Measurements from ENCODE around the gene ZNF804A.

The ZNF804A gene

DNA sequence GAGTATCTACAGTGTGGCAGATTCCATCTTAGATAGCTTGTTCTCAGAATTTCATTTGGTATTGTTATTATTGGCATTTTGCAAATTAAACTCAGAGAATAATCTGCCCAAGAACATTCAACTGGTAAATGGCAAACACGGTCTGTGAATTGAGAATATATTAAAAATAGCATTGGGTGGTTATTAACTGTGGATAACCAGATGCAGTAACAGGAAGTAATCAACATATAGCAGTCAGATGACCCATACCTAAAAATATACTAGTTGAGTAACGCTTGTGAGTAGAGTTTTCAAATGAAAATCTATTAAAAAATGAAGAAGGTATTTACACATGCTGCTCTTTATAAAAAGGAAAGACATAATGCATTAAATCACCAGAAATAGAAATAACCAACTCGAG lies 129.5 kb downstream of the ZNF804A start (continued):
- TF ChIP-seq, protein P1, sequence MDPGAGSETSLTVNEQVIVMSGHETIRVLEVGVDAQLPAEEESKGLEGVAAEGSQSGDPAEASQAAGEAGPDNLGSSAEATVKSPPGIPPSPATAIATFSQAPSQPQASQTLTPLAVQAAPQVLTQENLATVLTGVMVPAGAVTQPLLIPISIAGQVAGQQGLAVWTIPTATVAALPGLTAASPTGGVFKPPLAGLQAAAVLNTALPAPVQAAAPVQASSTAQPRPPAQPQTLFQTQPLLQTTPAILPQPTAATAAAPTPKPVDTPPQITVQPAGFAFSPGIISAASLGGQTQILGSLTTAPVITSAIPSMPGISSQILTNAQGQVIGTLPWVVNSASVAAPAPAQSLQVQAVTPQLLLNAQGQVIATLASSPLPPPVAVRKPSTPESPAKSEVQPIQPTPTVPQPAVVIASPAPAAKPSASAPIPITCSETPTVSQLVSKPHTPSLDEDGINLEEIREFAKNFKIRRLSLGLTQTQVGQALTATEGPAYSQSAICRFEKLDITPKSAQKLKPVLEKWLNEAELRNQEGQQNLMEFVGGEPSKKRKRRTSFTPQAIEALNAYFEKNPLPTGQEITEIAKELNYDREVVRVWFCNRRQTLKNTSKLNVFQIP (CRISPR knock-in tag; IDR thresholded peaks at IDR 0.05; ENCODE audit: borderline replicate concordance, low read depth): no peak
- TF ChIP-seq BACH2 (CRISPR knock-in tag; IDR thresholded peaks at IDR 0.05; ENCODE audit: borderline replicate concordance) (no peak), ARNTL (CRISPR knock-in tag; IDR thresholded peaks at IDR 0.05; ENCODE audit: borderline replicate concordance, low read depth) (no peak), PPARA (CRISPR knock-in tag; IDR thresholded peaks at IDR 0.05; ENCODE audit: borderline replicate concordance) (no peak)

DNA sequence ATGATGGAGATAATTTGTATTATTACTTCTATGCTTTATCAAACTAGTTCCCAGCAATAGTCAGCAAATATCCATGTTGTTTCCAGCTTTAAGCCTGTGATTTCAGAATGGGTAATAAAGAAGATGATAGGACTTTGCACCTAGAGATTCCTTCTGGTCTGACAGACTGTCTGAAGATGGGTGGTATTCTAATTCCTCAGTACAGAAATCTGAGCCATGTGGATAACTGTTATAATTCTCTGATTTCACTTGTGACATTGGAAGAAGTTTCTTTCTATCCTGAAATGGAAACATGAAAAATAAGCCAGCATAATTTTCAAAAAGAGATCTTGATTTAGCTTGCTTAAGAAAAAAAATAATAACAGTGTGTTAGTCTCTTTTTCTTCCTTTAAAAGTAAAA lies 130.1 kb downstream of the ZNF804A start:
- no peak for ATAC-seq
- TF ChIP-seq ARNTL (CRISPR knock-in tag; IDR thresholded peaks at IDR 0.05; ENCODE audit: borderline replicate concordance, low read depth) (no peak), ZFP30 (CRISPR knock-in tag; IDR thresholded peaks at IDR 0.05) (no peak), TCF4 (CRISPR knock-in tag; IDR thresholded peaks at IDR 0.05; ENCODE audit: borderline replicate concordance) (no peak), ISL1 (CRISPR knock-in tag; IDR thresholded peaks at IDR 0.05) (no peak), TOX (CRISPR knock-in tag; IDR thresholded peaks at IDR 0.05; ENCODE audit: borderline replicate concordance) (no peak), GLIS3 (CRISPR knock-in tag; IDR thresholded peaks at IDR 0.05) (no peak), ZNF8 (CRISPR knock-in tag; IDR thresholded peaks at IDR 0.05) (no peak), CSDC2 (CRISPR knock-in tag; IDR thresholded peaks at IDR 0.05) (no peak), ESRRG (CRISPR knock-in tag; IDR thresholded peaks at IDR 0.05) (no peak), ZFP3 (CRISPR knock-in tag; IDR thresholded peaks at IDR 0.05) (no peak), BACH2 (CRISPR knock-in tag; IDR thresholded peaks at IDR 0.05; ENCODE audit: borderline replicate concordance) (no peak), SNAI2 (CRISPR knock-in tag; IDR thresholded peaks at IDR 0.05) (no peak), RARB (CRISPR knock-in tag; IDR thresholded peaks at IDR 0.05) (no peak)
- TF ChIP-seq, protein P2, sequence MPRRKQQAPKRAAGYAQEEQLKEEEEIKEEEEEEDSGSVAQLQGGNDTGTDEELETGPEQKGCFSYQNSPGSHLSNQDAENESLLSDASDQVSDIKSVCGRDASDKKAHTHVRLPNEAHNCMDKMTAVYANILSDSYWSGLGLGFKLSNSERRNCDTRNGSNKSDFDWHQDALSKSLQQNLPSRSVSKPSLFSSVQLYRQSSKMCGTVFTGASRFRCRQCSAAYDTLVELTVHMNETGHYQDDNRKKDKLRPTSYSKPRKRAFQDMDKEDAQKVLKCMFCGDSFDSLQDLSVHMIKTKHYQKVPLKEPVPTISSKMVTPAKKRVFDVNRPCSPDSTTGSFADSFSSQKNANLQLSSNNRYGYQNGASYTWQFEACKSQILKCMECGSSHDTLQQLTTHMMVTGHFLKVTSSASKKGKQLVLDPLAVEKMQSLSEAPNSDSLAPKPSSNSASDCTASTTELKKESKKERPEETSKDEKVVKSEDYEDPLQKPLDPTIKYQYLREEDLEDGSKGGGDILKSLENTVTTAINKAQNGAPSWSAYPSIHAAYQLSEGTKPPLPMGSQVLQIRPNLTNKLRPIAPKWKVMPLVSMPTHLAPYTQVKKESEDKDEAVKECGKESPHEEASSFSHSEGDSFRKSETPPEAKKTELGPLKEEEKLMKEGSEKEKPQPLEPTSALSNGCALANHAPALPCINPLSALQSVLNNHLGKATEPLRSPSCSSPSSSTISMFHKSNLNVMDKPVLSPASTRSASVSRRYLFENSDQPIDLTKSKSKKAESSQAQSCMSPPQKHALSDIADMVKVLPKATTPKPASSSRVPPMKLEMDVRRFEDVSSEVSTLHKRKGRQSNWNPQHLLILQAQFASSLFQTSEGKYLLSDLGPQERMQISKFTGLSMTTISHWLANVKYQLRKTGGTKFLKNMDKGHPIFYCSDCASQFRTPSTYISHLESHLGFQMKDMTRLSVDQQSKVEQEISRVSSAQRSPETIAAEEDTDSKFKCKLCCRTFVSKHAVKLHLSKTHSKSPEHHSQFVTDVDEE (CRISPR knock-in tag; IDR thresholded peaks at IDR 0.05): no peak
- TF ChIP-seq, protein P3, sequence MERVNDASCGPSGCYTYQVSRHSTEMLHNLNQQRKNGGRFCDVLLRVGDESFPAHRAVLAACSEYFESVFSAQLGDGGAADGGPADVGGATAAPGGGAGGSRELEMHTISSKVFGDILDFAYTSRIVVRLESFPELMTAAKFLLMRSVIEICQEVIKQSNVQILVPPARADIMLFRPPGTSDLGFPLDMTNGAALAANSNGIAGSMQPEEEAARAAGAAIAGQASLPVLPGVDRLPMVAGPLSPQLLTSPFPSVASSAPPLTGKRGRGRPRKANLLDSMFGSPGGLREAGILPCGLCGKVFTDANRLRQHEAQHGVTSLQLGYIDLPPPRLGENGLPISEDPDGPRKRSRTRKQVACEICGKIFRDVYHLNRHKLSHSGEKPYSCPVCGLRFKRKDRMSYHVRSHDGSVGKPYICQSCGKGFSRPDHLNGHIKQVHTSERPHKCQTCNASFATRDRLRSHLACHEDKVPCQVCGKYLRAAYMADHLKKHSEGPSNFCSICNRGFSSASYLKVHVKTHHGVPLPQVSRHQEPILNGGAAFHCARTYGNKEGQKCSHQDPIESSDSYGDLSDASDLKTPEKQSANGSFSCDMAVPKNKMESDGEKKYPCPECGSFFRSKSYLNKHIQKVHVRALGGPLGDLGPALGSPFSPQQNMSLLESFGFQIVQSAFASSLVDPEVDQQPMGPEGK (CRISPR knock-in tag; IDR thresholded peaks at IDR 0.05; ENCODE audit: borderline replicate concordance): no peak

DNA sequence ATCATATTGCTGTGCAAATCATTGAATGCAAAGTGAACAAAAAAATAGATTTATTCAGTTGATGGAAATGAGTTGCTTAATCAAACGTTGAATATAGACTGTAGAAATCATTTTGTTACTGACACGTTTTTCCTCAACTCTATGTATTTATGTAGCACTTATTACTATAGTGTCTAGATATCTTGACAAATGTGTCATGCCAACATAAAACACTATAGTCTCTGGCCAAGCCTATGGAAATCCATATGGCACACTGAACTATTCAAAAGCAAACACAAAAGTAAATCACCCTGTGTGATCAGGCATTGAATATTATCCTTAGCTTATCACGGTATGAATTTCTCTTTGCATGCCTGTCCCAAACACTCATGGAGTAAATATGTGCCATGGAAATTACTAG lies 131.3 kb downstream of the ZNF804A start:
- no peak for ATAC-seq
- TF ChIP-seq OSR1 (CRISPR knock-in tag; IDR thresholded peaks at IDR 0.05) (no peak), ISL1 (CRISPR knock-in tag; IDR thresholded peaks at IDR 0.05) (no peak), ZFP3 (CRISPR knock-in tag; IDR thresholded peaks at IDR 0.05) (no peak), ARNTL (CRISPR knock-in tag; IDR thresholded peaks at IDR 0.05; ENCODE audit: borderline replicate concordance, low read depth) (no peak), ZC3H10 (CRISPR knock-in tag; IDR thresholded peaks at IDR 0.05) (no peak), ZNF70 (CRISPR knock-in tag; IDR thresholded peaks at IDR 0.05) (no peak), SNAI2 (CRISPR knock-in tag; IDR thresholded peaks at IDR 0.05) (no peak), BACH2 (CRISPR knock-in tag; IDR thresholded peaks at IDR 0.05; ENCODE audit: borderline replicate concordance) (no peak), RARB (CRISPR knock-in tag; IDR thresholded peaks at IDR 0.05) (no peak), TCF4 (CRISPR knock-in tag; IDR thresholded peaks at IDR 0.05; ENCODE audit: borderline replicate concordance) (no peak), ZNF8 (CRISPR knock-in tag; IDR thresholded peaks at IDR 0.05) (no peak), ZFP30 (CRISPR knock-in tag; IDR thresholded peaks at IDR 0.05) (no peak)
- TF ChIP-seq, protein P2 (CRISPR knock-in tag; IDR thresholded peaks at IDR 0.05): no peak
- TF ChIP-seq, protein P3 (CRISPR knock-in tag; IDR thresholded peaks at IDR 0.05; ENCODE audit: borderline replicate concordance): no peak
- TF ChIP-seq, protein P4, sequence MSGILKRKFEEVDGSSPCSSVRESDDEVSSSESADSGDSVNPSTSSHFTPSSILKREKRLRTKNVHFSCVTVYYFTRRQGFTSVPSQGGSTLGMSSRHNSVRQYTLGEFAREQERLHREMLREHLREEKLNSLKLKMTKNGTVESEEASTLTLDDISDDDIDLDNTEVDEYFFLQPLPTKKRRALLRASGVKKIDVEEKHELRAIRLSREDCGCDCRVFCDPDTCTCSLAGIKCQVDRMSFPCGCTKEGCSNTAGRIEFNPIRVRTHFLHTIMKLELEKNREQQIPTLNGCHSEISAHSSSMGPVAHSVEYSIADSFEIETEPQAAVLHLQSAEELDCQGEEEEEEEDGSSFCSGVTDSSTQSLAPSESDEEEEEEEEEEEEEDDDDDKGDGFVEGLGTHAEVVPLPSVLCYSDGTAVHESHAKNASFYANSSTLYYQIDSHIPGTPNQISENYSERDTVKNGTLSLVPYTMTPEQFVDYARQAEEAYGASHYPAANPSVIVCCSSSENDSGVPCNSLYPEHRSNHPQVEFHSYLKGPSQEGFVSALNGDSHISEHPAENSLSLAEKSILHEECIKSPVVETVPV (CRISPR knock-in tag; IDR thresholded peaks at IDR 0.05): no peak

Measured in SK-N-SH treated with all-trans-retinoic acid at 6 μM for 48 hours (cell line).